HUES64 (cell line): ENCODE measurements around the gene TARS3.
"Not testable (repeated sequence)": the region's sequence is repeated elsewhere in the genome, so short reads cannot be mapped to it uniquely, and the experiment has no call there.

Experiments used
- H3K27ac ChIP-seq: 2 replicates; pipeline ENCODE4 v1.7.0; 2013; ENCODE audit warnings: low read depth, low read length, inconsistent platforms
- H3K27me3 ChIP-seq: 2 replicates; pipeline ENCODE4 v1.6.1; 2013; ENCODE audit warnings: mild to moderate bottlenecking, low read length; ENCODE audit not compliant: insufficient read depth
- H3K36me3 ChIP-seq: 2 replicates; pipeline ENCODE4 v1.6.1; 2013; ENCODE audit warnings: mild to moderate bottlenecking, low read length; ENCODE audit not compliant: insufficient read depth
- H3K4me1 ChIP-seq: 2 replicates; pipeline ENCODE4 v1.6.1; 2013; ENCODE audit warnings: mild to moderate bottlenecking, low read length, moderate library complexity; ENCODE audit not compliant: insufficient read depth
- H3K4me3 ChIP-seq: 2 replicates; pipeline ENCODE4 v1.5.1; 2013; ENCODE audit warnings: mild to moderate bottlenecking, low read length, moderate library complexity
- H3K9ac ChIP-seq: 2 replicates; pipeline ENCODE4 v1.6.1; 2013; ENCODE audit warnings: mild to moderate bottlenecking, low read depth, low read length
- H3K9me3 ChIP-seq: 2 replicates; pipeline ENCODE4 v1.6.1; 2013; ENCODE audit warnings: low read depth, low read length; ENCODE audit not compliant: insufficient read depth
- WGBS: fragments of 150-250, 120-280 bp; methylation state at CpG from one replicate; pipeline ENCODE4 v1.1.7; 2013; ENCODE audit warnings: missing lambda C conversion rate; 5-methylcytosine and 5-hydroxymethylcytosine counted together

The TARS3 gene

DNA sequence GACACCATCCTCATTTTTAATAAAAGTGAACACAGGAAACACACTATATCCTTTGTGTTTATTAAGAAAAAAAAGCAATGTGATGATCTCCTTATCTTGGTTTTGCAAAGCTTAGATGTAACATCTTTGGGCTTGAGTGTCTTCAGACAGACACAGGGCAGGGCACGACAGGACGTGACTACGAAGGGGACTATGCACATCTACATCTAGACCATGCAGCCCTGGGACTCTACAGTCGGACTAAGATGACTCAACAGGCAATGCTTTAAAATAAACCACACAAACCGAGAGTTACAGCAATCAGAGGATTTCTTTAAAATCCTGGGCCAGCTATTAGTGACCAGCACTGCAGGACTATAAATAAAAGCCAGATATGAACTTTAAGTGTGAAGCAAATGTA is 49.3 kb downstream of the TARS3 start:
- no peak overlapping the region for H3K9ac ChIP-seq
- no peaks in the 10 kb centered on the region for H3K9me3 ChIP-seq
- H3K27me3 ChIP-seq = no peaks in the 10 kb centered on the region
- peaks cover 31% of the 10 kb centered on the region for H3K36me3 ChIP-seq
- no peaks in the 10 kb centered on the region for H3K4me1 ChIP-seq
- no peak overlapping the region for H3K4me3 ChIP-seq
- WGBS = 91% methylated on average over 5 of the region's 5 CpGs
- no peak overlapping the region for H3K27ac ChIP-seq

DNA sequence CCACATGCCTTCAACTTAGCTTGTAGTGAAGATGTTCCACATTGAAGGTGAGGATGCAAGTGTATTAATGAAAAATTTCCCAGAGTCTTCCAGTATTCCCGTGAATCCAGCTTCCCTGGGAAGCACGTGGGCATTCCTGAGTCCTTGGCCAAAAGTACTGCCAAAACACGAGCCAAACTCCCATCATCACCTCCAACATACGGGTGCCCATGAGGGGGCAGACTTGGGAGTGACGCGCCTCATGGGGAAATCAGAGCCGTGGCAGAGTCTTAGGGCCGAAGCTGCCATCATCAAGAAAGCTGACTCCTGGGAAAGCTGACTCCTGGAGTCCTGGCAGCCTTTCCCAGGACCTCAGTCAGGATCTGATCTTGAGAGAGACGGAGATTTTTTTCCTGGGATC is 52.0 kb downstream of the TARS3 start:
- Histone ChIP-seq H3K9ac (no peak overlapping the region), H3K27ac (no peak overlapping the region), H3K9me3 (no peaks in the 10 kb centered on the region), H3K36me3 (peaks cover 33% of the 10 kb centered on the region), H3K27me3 (no peaks in the 10 kb centered on the region), H3K4me3 (no peak overlapping the region), H3K4me1 (no peaks in the 10 kb centered on the region)
- WGBS = 88% methylated on average over 9 of the region's 9 CpGs

DNA sequence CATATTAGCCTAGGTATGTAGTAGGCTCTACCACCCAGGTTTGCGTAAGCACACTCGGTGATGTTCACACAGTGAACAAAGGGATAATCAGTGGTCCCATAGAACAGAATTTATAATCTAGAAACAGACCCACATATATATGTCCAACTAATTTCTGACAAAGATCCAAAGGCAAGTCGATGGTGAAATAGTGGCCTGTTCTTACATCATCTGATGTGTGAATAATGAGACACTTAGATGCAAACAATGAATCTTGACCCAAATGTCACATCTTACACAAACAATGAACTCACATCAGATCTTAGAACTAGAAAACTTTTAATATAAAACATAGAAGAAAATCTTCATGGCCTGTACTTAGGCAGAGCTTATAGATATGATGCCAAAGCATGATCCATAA is 54.5 kb downstream of the TARS3 start:
- Histone ChIP-seq H3K27ac (no peak overlapping the region), H3K9ac (no peak overlapping the region), H3K9me3 (peaks cover 5% of the 10 kb centered on the region; the same call in 1 of the 2 replicates), H3K4me1 (no peaks in the 10 kb centered on the region), H3K27me3 (no peaks in the 10 kb centered on the region), H3K36me3 (peaks cover 27% of the 10 kb centered on the region), H3K4me3 (no peak overlapping the region)
- 100% methylated on average over 3 of the region's 3 CpGs for WGBS

DNA sequence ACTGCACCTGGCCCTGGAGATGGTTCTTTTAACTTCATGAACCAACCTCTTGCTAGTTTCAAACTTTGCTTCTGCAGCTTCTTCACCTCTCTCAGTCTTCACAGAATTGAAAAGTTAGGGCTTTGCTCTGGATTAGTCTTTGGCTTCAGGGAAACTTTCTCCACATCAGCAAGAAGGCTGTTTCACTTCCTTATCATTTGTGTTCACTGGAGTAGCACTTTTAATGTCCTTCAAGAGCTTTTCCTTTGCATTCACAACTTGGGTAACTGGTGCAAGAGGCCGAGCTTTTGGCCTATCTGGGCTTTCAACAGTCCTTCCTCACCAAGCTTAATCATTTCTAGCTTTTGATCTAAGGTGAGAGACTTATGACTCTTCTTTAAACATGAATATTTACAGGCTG is 56.4 kb downstream of the TARS3 start:
- Histone ChIP-seq H3K4me3 (no peak overlapping the region), H3K9me3 (peaks cover 5% of the 10 kb centered on the region; the same call in 1 of the 2 replicates), H3K9ac (no peak overlapping the region), H3K4me1 (no peaks in the 10 kb centered on the region), H3K27ac (no peak overlapping the region), H3K27me3 (no peaks in the 10 kb centered on the region), H3K36me3 (peaks cover 17% of the 10 kb centered on the region)
- WGBS = 100% methylated on average over 1 of the region's 1 CpG

DNA sequence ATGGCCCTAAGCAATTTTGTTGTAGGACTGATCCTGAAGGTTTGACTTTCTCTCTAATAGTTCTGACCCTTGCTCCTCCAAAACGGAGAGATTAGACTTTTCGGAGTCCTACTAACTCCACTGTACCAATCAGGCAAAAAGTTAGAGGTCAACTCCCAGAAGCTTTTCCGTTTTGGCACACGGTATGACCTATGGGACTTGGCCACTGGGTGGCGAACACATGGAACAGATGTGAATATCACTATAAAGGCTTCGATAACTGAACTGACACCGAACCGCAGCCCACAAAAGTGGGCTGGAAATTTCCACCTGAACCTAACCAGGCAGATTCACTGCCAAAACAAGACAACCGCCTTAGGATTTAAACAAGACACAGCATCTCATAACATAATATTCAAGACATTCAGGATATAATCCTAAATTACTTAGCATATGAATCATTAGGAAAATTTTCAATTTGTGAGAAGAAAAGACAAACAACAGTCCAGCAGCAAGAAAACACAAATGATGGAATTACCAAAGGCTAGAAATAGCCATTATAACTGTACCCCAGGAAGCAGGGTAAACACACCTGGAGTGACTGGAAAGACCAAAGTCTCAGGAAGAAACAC is 59.9 kb downstream of the TARS3 start:
- H3K9me3 ChIP-seq = peaks cover 5% of the 10 kb centered on the region; the same call in 1 of the 2 replicates
- no peaks in the 10 kb centered on the region for H3K4me1 ChIP-seq
- no peak overlapping the region for H3K9ac ChIP-seq
- no peak overlapping the region for H3K4me3 ChIP-seq
- no peaks in the 10 kb centered on the region for H3K27me3 ChIP-seq
- 0 out of 2 replicates have a peak, but pooled peaks cover 3% of the 10 kb centered on the region for H3K36me3 ChIP-seq
- no peak overlapping the region for H3K27ac ChIP-seq
- 88% methylated on average over 9 of the region's 9 CpGs for WGBS

DNA sequence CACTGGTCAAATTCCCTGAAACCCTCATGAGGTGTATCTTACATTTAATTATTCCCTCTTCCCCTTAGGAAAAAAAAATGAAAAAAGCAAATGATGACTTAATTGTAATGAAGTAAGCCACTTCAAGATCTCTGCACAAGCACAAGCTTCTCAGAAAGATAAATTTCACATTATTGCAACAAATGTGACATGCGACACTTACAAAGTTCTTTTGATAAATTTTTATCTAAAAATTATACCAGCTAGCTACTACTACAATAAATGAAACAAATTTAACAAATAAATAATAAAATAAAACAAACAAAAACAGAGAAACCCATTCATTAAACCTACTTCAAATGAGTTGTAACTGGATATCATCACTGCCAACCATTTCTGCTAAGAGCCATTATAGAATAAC is 62.1 kb downstream of the TARS3 start:
- Histone ChIP-seq H3K9me3 (peaks cover 5% of the 10 kb centered on the region; the same call in 1 of the 2 replicates), H3K4me1 (0 out of 2 replicates have a peak, but pooled peaks cover 2% of the 10 kb centered on the region), H3K36me3 (no peaks in the 10 kb centered on the region), H3K9ac (no peak overlapping the region), H3K4me3 (no peak overlapping the region), H3K27me3 (no peaks in the 10 kb centered on the region), H3K27ac (no peak overlapping the region)
- 100% methylated on average over 1 of the region's 1 CpG for WGBS

DNA sequence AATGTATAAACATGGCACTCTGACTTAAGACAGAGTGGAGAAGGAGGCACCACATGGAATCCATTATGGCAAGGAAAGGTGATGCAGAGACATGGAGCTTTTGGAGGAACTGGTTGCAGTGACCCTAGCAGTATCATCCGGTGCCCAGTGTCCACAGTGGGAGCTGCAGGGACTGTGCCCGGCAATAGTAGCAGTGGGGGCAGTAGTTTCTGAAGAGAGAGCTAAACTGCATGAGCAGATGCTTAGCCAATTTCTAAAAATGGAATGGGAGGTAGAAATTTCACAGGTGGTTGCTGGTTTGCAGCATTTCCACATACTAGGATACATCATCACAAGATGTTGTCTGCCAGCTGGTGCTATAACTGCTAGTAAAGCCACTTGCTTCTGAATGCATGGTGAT is 64.3 kb downstream of the TARS3 start:
- no peaks in the 10 kb centered on the region for H3K9me3 ChIP-seq
- H3K4me3 ChIP-seq = no peak overlapping the region
- 0 out of 2 replicates have a peak, but pooled peaks cover 2% of the 10 kb centered on the region for H3K4me1 ChIP-seq
- 97% methylated on average over 2 of the region's 2 CpGs for WGBS
- H3K27me3 ChIP-seq = no peaks in the 10 kb centered on the region
- H3K36me3 ChIP-seq = peaks cover 6% of the 10 kb centered on the region; the same call in 1 of the 2 replicates
- no peak overlapping the region for H3K9ac ChIP-seq
- no peak overlapping the region for H3K27ac ChIP-seq

DNA sequence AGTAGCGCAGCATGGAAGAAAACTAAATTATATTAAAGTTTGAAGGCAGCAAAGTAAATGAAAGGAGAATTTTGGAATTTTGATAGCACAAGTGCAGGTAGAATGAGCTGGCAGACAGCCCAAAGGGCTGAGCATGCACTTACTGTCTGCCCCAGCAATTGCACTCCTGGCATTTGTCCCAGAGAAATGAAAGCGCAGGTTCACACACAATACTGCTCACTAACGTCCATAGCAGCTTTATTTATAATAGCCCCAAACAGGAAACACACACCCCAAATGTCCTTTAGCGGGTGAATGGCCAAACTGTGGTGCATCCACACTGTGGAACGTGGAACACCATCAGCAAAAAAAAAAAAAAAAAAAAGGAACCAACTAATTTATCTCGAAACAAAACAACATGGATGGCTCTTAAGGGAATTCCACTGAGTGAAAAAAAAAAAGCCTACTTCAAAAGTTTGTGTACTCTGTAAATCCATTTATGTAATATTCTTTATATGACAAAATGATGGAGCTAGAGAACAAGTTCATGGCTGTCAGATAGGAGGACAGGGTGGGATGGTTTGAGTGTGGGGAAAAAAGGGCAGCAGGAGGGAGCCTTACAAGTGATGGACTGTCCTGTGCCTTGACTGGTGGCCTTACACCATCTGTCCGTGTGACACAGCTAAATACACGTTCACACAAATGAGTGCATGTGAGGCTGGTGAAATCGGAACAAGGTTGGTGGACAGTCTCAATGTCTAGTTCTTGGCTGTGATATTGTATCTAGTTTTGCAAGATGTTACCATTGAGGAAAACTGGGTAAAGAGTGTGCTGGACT is 66.1 kb downstream of the TARS3 start:
- Histone ChIP-seq H3K27ac (no peak overlapping the region), H3K9ac (no peak overlapping the region), H3K9me3 (no peaks in the 10 kb centered on the region), H3K4me3 (no peak overlapping the region), H3K27me3 (no peaks in the 10 kb centered on the region), H3K36me3 (peaks cover 6% of the 10 kb centered on the region; the same call in 1 of the 2 replicates), H3K4me1 (0 out of 2 replicates have a peak, but pooled peaks cover 2% of the 10 kb centered on the region)
- 96% methylated on average over 8 of the region's 9 CpGs for WGBS

DNA sequence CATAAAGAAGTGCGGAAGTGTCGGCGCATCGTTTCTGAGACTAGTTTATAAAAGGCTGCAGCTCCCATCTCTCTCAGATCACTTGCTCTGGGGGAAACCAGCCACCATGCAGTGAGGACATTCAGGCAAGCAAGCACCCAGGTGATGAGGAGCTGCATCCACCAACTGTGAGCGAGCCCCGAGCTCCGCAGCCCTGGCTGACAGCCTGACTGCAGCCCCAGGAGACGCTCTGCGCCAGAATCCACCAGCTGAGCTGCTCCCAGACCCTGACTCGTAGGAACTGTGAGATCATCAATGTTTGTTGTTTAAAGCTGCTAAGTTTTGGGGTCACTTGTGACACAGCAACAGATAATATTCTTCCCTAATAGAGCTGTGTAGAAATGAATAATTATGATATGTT is 67.1 kb downstream of the TARS3 start:
- Histone ChIP-seq H3K4me1 (0 out of 2 replicates have a peak, but pooled peaks cover 2% of the 10 kb centered on the region), H3K36me3 (peaks cover 6% of the 10 kb centered on the region; the same call in 1 of the 2 replicates), H3K9me3 (no peaks in the 10 kb centered on the region), H3K4me3 (no peak overlapping the region), H3K27ac (no peak overlapping the region), H3K27me3 (no peaks in the 10 kb centered on the region), H3K9ac (no peak overlapping the region)
- WGBS = 95% methylated on average over 10 of the region's 10 CpGs

DNA sequence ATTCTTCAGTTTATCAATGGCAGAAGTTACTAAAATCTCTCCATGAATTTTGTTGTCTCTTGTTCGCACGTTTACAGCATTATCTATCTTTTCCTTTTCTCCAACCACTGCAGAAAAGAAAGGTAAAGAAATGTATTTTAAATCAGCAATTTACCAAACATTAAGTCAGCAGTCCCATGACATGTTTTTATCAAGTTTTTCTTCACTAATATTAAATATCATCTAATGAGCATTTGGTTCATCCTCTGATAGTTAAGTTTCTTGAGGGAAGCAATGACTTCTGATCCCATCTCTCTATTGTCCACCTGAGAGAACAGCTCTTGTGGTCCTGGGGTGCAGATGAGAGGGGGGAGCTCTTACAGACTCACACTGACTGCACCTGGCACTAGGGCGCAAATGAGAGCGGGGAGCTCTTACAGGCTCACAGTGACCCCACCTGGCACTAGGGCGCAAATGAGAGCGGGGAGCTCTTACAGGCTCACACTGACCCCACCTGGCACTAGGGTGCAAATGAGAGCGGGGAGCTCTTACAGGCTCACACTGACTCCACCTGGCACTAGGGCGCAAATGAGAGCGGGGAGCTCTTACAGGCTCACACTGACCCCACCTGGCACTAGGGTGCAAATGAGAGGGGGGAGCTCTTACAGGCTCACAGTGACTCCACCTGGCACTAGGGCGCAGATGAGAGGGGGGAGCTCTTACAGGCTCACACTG is 69.5 kb downstream of the TARS3 start:
- not testable (repeated sequence) for H3K36me3 ChIP-seq, H3K27ac ChIP-seq, H3K27me3 ChIP-seq, H3K4me3 ChIP-seq, H3K9ac ChIP-seq, H3K9me3 ChIP-seq, H3K4me1 ChIP-seq
- WGBS = 96% methylated on average over 8 of the region's 10 CpGs

DNA sequence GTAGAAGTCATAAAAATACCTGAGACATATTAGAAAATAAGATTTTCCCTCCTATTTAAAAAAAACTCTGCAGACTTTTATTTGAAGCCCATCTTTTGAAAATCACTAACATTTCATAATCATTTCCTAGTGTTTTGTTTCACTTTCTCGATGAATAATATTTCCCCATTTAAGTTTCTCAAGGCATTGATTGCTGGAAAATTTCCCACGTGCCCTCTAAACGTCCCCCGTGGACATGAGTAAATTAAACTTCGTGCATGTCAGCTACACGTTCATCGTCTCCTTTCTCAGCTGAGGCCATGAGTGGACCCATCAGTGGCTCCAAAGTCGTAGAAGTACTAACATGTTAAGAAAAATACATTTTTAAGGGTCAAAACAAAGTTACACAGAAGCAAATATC is 70.1 kb downstream of the TARS3 start:
- H3K4me3 ChIP-seq = no peak overlapping the region
- 93% methylated on average over 8 of the region's 8 CpGs for WGBS
- no peak overlapping the region for H3K27ac ChIP-seq
- H3K36me3 ChIP-seq = peaks cover 14% of the 10 kb centered on the region
- H3K9ac ChIP-seq = no peak overlapping the region
- no peaks in the 10 kb centered on the region for H3K27me3 ChIP-seq
- H3K4me1 ChIP-seq = peaks cover 7% of the 10 kb centered on the region; the same call in 1 of the 2 replicates
- H3K9me3 ChIP-seq = no peaks in the 10 kb centered on the region
